ENCODE results near the gene CES2.

Gene CES2

GRCh38 chr16:66910175-66910940 is 25.0 kb upstream of the CES2 start:
- peaks cover 12% of the 10 kb centered on the region for H3K4me1 Mint-ChIP-seq
- no peaks in the 10 kb centered on the region for H3K36me3 Mint-ChIP-seq (ENCODE audit: low read depth)
- no peak overlapping the region for H3K27ac Mint-ChIP-seq
- H3K9me3 Mint-ChIP-seq, result no peaks in the 10 kb centered on the region
- H3K4me3 Mint-ChIP-seq, result no peak overlapping the region
- TF ChIP-seq, protein P1, sequence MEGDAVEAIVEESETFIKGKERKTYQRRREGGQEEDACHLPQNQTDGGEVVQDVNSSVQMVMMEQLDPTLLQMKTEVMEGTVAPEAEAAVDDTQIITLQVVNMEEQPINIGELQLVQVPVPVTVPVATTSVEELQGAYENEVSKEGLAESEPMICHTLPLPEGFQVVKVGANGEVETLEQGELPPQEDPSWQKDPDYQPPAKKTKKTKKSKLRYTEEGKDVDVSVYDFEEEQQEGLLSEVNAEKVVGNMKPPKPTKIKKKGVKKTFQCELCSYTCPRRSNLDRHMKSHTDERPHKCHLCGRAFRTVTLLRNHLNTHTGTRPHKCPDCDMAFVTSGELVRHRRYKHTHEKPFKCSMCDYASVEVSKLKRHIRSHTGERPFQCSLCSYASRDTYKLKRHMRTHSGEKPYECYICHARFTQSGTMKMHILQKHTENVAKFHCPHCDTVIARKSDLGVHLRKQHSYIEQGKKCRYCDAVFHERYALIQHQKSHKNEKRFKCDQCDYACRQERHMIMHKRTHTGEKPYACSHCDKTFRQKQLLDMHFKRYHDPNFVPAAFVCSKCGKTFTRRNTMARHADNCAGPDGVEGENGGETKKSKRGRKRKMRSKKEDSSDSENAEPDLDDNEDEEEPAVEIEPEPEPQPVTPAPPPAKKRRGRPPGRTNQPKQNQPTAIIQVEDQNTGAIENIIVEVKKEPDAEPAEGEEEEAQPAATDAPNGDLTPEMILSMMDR (IDR thresholded peaks at IDR 0.05; ENCODE audit: unreplicated experiment in 3 of 3), result no peak
- peaks cover 27% of the 10 kb centered on the region for H3K27me3 Mint-ChIP-seq (ENCODE audit: low read depth)

GRCh38 chr16:66911112-66911511 is 24.2 kb upstream of the CES2 start:
- H3K4me3 Mint-ChIP-seq, result no peak overlapping the region
- peaks cover 27% of the 10 kb centered on the region for H3K27me3 Mint-ChIP-seq (ENCODE audit: low read depth)
- H3K36me3 Mint-ChIP-seq (ENCODE audit: low read depth), result no peaks in the 10 kb centered on the region
- TF ChIP-seq, protein P1 (IDR thresholded peaks at IDR 0.05; ENCODE audit: unreplicated experiment in 3 of 3), result no peak
- H3K9me3 Mint-ChIP-seq, result no peaks in the 10 kb centered on the region
- no peak overlapping the region for H3K27ac Mint-ChIP-seq
- peaks cover 5% of the 10 kb centered on the region for H3K4me1 Mint-ChIP-seq

GRCh38 chr16:66911801-66912200 is 23.5 kb upstream of the CES2 start:
- Mint-ChIP-seq H3K36me3 (ENCODE audit: low read depth) (no peaks in the 10 kb centered on the region), H3K27ac (no peak overlapping the region), H3K9me3 (no peaks in the 10 kb centered on the region), H3K27me3 (ENCODE audit: low read depth) (peaks cover 32% of the 10 kb centered on the region), H3K4me3 (no peak overlapping the region), H3K4me1 (no peaks in the 10 kb centered on the region)
- TF ChIP-seq, protein P1 (IDR thresholded peaks at IDR 0.05; ENCODE audit: unreplicated experiment in 3 of 3), result no peak

DNA sequence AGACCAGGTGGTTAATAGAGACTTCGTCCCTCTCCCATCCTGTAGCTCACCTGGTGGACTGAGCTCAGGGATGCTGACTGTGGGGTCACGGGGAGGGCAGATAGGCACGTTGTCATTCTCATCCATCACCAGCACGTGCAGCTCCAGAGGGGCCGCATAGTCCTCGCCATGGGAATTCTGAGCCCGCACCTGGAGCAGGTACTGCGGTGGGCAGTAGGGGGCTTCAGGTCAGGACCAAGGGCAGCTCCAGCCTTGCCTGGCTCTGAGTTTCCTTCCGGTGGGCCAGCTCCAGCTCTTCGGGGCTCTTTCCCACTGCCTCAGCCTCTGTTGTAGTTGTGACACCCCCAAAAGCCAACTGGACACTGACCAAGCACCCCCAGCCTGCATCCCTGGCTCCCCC is 22.2 kb upstream of the CES2 start:
- Mint-ChIP-seq H3K27me3 (ENCODE audit: low read depth) (peaks cover 32% of the 10 kb centered on the region), H3K36me3 (ENCODE audit: low read depth) (no peaks in the 10 kb centered on the region), H3K4me3 (no peak overlapping the region), H3K27ac (no peak overlapping the region), H3K4me1 (no peaks in the 10 kb centered on the region), H3K9me3 (no peaks in the 10 kb centered on the region)
- TF ChIP-seq, protein P1 (IDR thresholded peaks at IDR 0.05; ENCODE audit: unreplicated experiment in 3 of 3), result no peak

GRCh38 chr16:66913711-66914110 is 21.6 kb upstream of the CES2 start:
- no peaks in the 10 kb centered on the region for H3K9me3 Mint-ChIP-seq
- TF ChIP-seq, protein P1 (IDR thresholded peaks at IDR 0.05; ENCODE audit: unreplicated experiment in 3 of 3), result no peak
- no peak overlapping the region for H3K4me3 Mint-ChIP-seq
- peaks cover 30% of the 10 kb centered on the region for H3K27me3 Mint-ChIP-seq (ENCODE audit: low read depth)
- H3K36me3 Mint-ChIP-seq (ENCODE audit: low read depth), result no peaks in the 10 kb centered on the region
- H3K4me1 Mint-ChIP-seq, result no peaks in the 10 kb centered on the region
- no peak overlapping the region for H3K27ac Mint-ChIP-seq

DNA sequence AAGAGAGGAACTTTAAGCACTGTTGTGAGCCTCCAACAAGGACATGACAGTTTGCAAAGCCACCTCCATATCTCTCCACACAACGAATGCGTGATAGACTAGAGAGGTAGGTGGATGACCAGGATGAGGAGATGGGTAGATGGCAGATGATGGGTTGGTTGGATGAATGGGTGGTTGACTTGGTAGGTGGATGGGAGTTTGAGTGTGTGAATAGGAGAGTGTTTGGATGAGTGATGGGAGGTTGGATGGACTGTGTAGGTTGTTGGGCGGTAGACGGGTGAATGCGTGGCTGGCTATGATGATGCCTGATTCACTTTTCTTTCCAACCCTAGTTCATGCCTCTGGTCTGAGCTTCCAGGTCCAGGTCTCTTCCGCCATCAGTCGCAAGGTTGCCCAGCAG is 20.8 kb upstream of the CES2 start:
- TF ChIP-seq, protein P1 (IDR thresholded peaks at IDR 0.05; ENCODE audit: unreplicated experiment in 3 of 3), result no peak
- Mint-ChIP-seq H3K9me3 (no peaks in the 10 kb centered on the region), H3K4me3 (no peak overlapping the region), H3K4me1 (peaks cover 6% of the 10 kb centered on the region), H3K36me3 (ENCODE audit: low read depth) (no peaks in the 10 kb centered on the region), H3K27ac (no peak overlapping the region), H3K27me3 (ENCODE audit: low read depth) (peaks cover 36% of the 10 kb centered on the region)

Measured in nephron (organoid).